ENCODE results near the gene GFRA1.

Gene GFRA1

GRCh38 chr10:116097239-116097784 lies 175.7 kb downstream of the GFRA1 start:
- no peak for DNase-seq

- no peak for DNase-seq
Observed at GRCh38 chr10:116096526-116096925, 176.5 kb downstream of the GFRA1 start.

GRCh38 chr10:116094356-116094755 lies 178.7 kb downstream of the GFRA1 start:
- DNase-seq = no peak

GRCh38 chr10:116093031-116093430 lies 180.0 kb downstream of the GFRA1 start:
- no peak for DNase-seq

GRCh38 chr10:116088985-116089384 lies 184.0 kb downstream of the GFRA1 start:
- DNase-seq = no peak

GRCh38 chr10:116085323-116085722 lies 187.7 kb downstream of the GFRA1 start:
- DNase-seq = no peak

- no peak for DNase-seq
Observed at GRCh38 chr10:116084161-116084560, 188.8 kb downstream of the GFRA1 start.

GRCh38 chr10:116083226-116083762 lies 189.7 kb downstream of the GFRA1 start:
- DNase-seq = no peak

- no peak for DNase-seq
Observed at GRCh38 chr10:116082762-116083161, 190.2 kb downstream of the GFRA1 start.

- no peak for DNase-seq
Observed at GRCh38 chr10:116082206-116082605, 190.8 kb downstream of the GFRA1 start.

- DNase-seq = no peak
Observed at GRCh38 chr10:116080553-116080952, 192.5 kb downstream of the GFRA1 start.

GRCh38 chr10:116079355-116079754 lies 193.7 kb downstream of the GFRA1 start:
- no peak for DNase-seq

- DNase-seq = no peak
Observed at GRCh38 chr10:116076621-116077020, 196.4 kb downstream of the GFRA1 start.

GRCh38 chr10:116073510-116073909 lies 199.5 kb downstream of the GFRA1 start:
- DNase-seq = no peak

- DNase-seq = no peak
Observed at GRCh38 chr10:116073001-116073400, 200.0 kb downstream of the GFRA1 start.

- no peak for DNase-seq
Observed at GRCh38 chr10:116071453-116072148, 201.4 kb downstream of the GFRA1 start.

GRCh38 chr10:116070743-116071320 lies 202.2 kb downstream of the GFRA1 start:
- DNase-seq = no peak

GRCh38 chr10:116069856-116070255 lies 203.2 kb downstream of the GFRA1 start:
- DNase-seq = no peak

GRCh38 chr10:116067825-116068224 lies 205.2 kb downstream of the GFRA1 start:
- no peak for DNase-seq

GRCh38 chr10:116063107-116063506 lies 209.9 kb downstream of the GFRA1 start:
- DNase-seq = no peak

GRCh38 chr10:116060864-116061263 lies 212.1 kb downstream of the GFRA1 start:
- no peak for DNase-seq

GRCh38 chr10:116059320-116059719 lies 213.7 kb downstream of the GFRA1 start:
- DNase-seq = no peak

GRCh38 chr10:116056445-116057293 lies 216.3 kb downstream of the GFRA1 start:
- no peak for DNase-seq

GRCh38 chr10:116055917-116056252 lies 217.1 kb downstream of the GFRA1 start:
- no peak for DNase-seq
